Endothelial cell (in vitro differentiated cells): ENCODE measurements around the gene WDFY2. TPM values are rescaled to one million over a fixed set of nuclear protein-coding genes. Genes with fewer than 3 reads are reported as not detected.
"Not testable (repeated sequence)": the region's sequence is repeated elsewhere in the genome, so short reads cannot be mapped to it uniquely, and the experiment has no call there.

Experiments used
- DNase-seq: peaks from one replicate; pipeline ENCODE4 v3.0.0; 2021; ENCODE audit warnings: low spot score
- H3K27ac Mint-ChIP-seq: one replicate; pipeline ENCODE4 v1.8.0; 2021; ENCODE audit warnings: mixed read lengths, inconsistent platforms; ENCODE audit not compliant: unreplicated experiment
- H3K27me3 Mint-ChIP-seq: one replicate; pipeline ENCODE4 v1.8.0; 2021; ENCODE audit warnings: mild to moderate bottlenecking, moderate library complexity, mixed read lengths, inconsistent platforms; ENCODE audit not compliant: unreplicated experiment
- H3K36me3 Mint-ChIP-seq: one replicate; pipeline ENCODE4 v1.8.0; 2021; ENCODE audit warnings: mild to moderate bottlenecking, low read depth, mixed read lengths, inconsistent platforms; ENCODE audit not compliant: unreplicated experiment
- H3K4me1 Mint-ChIP-seq: one replicate; pipeline ENCODE4 v1.8.0; 2021; ENCODE audit warnings: mild to moderate bottlenecking, mixed read lengths, inconsistent platforms; ENCODE audit not compliant: unreplicated experiment
- H3K4me3 Mint-ChIP-seq: one replicate; pipeline ENCODE4 v1.8.0; 2021; ENCODE audit warnings: mild to moderate bottlenecking, mixed read lengths, inconsistent platforms; ENCODE audit not compliant: unreplicated experiment
- H3K9me3 Mint-ChIP-seq: one replicate; pipeline ENCODE4 v1.8.0; 2021; ENCODE audit warnings: mixed read lengths, inconsistent platforms; ENCODE audit not compliant: unreplicated experiment
- CTCF ChIP-seq: fragments of 200-600 bp; sonication (generic); IDR thresholded peaks from one replicate; pipeline ENCODE4 v1.5.0; 2021; ENCODE audit warnings: antibody characterized with exemption; ENCODE audit not compliant: unreplicated experiment
- total RNA-seq: library from RNA; stranded (reverse); fragmentation: NEBNext Ultra II Directional; extraction: Animal tissue kit (Norgen Biotek cat#: 25700); gene quantifications from one replicate; pipeline ENCODE4 v1.2.1, GENCODE V29; 2021; ENCODE audit not compliant: unreplicated experiment

Gene WDFY2
- total RNA-seq, 1 donor from 2014 or later, result 22.7 TPM

GRCh38 chr13:51645761-51646670, 61.8 kb downstream of the WDFY2 start:
- H3K4me1 Mint-ChIP-seq, result peaks cover 50% of the 10 kb centered on the region

DNA sequence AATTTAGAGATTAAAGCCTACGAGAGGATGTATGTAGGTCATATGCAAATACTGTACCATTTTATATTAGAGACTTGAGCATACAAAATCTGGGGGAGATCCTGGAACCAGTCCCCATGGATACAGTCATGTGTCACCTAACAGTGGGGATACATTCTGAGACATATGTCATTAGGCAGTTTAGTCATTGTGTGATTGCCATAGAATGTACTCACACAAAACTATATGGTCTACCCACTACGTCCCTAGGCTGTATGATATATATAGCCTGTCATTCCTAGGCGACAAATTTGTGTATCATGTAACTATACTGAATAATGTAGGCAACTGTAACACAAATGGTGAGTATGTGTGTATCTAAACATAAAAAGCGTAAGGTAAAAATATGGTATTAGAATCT, 62.8 kb downstream of the WDFY2 start:
- H3K27ac Mint-ChIP-seq, result no peak overlapping the region
- DNase-seq, result no peak
- no peak overlapping the region for H3K4me3 Mint-ChIP-seq
- peaks cover 9% of the 10 kb centered on the region for H3K36me3 Mint-ChIP-seq
- peaks cover 14% of the 10 kb centered on the region for H3K27me3 Mint-ChIP-seq
- no peak for TF ChIP-seq CTCF
- H3K4me1 Mint-ChIP-seq, result peaks cover 59% of the 10 kb centered on the region
- no peaks in the 10 kb centered on the region for H3K9me3 Mint-ChIP-seq

More at GRCh38 chr13:51645761-51646670, 61.8 kb downstream of the WDFY2 start:
- TF ChIP-seq CTCF, result no peak
- peak overlapping the region; percentile 21 for H3K4me3 Mint-ChIP-seq
- H3K27ac Mint-ChIP-seq, result peak overlapping the region; percentile 86
- DNase-seq, result no peak
- peaks cover 4% of the 10 kb centered on the region for H3K36me3 Mint-ChIP-seq
- no peaks in the 10 kb centered on the region for H3K9me3 Mint-ChIP-seq
- peaks cover 8% of the 10 kb centered on the region for H3K27me3 Mint-ChIP-seq

GRCh38 chr13:51652193-51652592, 67.9 kb downstream of the WDFY2 start:
- not testable (repeated sequence) for H3K27me3 Mint-ChIP-seq, H3K9me3 Mint-ChIP-seq, H3K27ac Mint-ChIP-seq, DNase-seq, H3K4me3 Mint-ChIP-seq
- Mint-ChIP-seq H3K4me1 (peaks cover 33% of the 10 kb centered on the region), H3K36me3 (peaks cover 26% of the 10 kb centered on the region)

GRCh38 chr13:51659276-51660127, 75.2 kb downstream of the WDFY2 start:
- H3K27ac Mint-ChIP-seq, result peak overlapping the region; percentile 37
- peaks cover 32% of the 10 kb centered on the region for H3K4me1 Mint-ChIP-seq
- TF ChIP-seq CTCF, result no peak
- peaks cover 9% of the 10 kb centered on the region for H3K36me3 Mint-ChIP-seq
- no peak overlapping the region for H3K4me3 Mint-ChIP-seq
- no peak for DNase-seq
- no peaks in the 10 kb centered on the region for H3K9me3 Mint-ChIP-seq
- H3K27me3 Mint-ChIP-seq, result peaks cover 2% of the 10 kb centered on the region

GRCh38 chr13:51660813-51661212, 76.6 kb downstream of the WDFY2 start:
- no peaks in the 10 kb centered on the region for H3K36me3 Mint-ChIP-seq
- DNase-seq, result no peak

More at GRCh38 chr13:51660813-51661212, 76.6 kb downstream of the WDFY2 start:
- Mint-ChIP-seq H3K4me3 (no peak overlapping the region), H3K4me1 (peaks cover 27% of the 10 kb centered on the region), H3K9me3 (no peaks in the 10 kb centered on the region), H3K27ac (no peak overlapping the region), H3K27me3 (peaks cover 2% of the 10 kb centered on the region)
- no peak for TF ChIP-seq CTCF
